ENCODE measurements around the gene PHB1.
"Not testable (repeated sequence)": the region's sequence is repeated elsewhere in the genome, so short reads cannot be mapped to it uniquely, and the experiment has no call there.

The PHB1 gene

GRCh38 chr17:49434821-49435670 is 20.4 kb upstream of the PHB1 start:
- no peak for TF ChIP-seq POLR2A (IDR thresholded peaks at IDR 0.05; ENCODE audit: low read depth, low read length)
- DNase-seq (ENCODE audit: insufficient read length, low spot score) (peak; percentile 89), FAIRE-seq (no peak)

- no peak for TF ChIP-seq POLR2A (IDR thresholded peaks at IDR 0.05; ENCODE audit: low read depth, low read length)
- no peak for DNase-seq (ENCODE audit: insufficient read length, low spot score)
- no peak for FAIRE-seq
These were observed 18.5 kb upstream of the PHB1 start for GRCh38 chr17:49433000-49433694.

GRCh38 chr17:49431743-49432142 is 17.1 kb upstream of the PHB1 start:
- DNase-seq (ENCODE audit: insufficient read length, low spot score) (no peak), FAIRE-seq (no peak)
- no peak for TF ChIP-seq POLR2A (IDR thresholded peaks at IDR 0.05; ENCODE audit: low read depth, low read length)

- FAIRE-seq = no peak
- DNase-seq (ENCODE audit: insufficient read length, low spot score) = no peak
- no peak for TF ChIP-seq POLR2A (IDR thresholded peaks at IDR 0.05; ENCODE audit: low read depth, low read length)
These were observed 10.3 kb upstream of the PHB1 start for GRCh38 chr17:49425004-49425286.

- not testable (repeated sequence) for FAIRE-seq
These were observed 9.8 kb upstream of the PHB1 start for GRCh38 chr17:49424276-49425003.

GRCh38 chr17:49422714-49423113 is 8.0 kb upstream of the PHB1 start:
- DNase-seq (ENCODE audit: insufficient read length, low spot score) (no peak), FAIRE-seq (no peak)
- TF ChIP-seq POLR2A (IDR thresholded peaks at IDR 0.05; ENCODE audit: low read depth, low read length) = no peak

More at GRCh38 chr17:49424276-49425003, 9.8 kb upstream of the PHB1 start:
- not testable (repeated sequence) for DNase-seq (ENCODE audit: insufficient read length, low spot score)

GRCh38 chr17:49419761-49420160 is 5.1 kb upstream of the PHB1 start:
- DNase-seq (ENCODE audit: insufficient read length, low spot score); FAIRE-seq: not testable (repeated sequence)

- not testable (repeated sequence) for FAIRE-seq; DNase-seq (ENCODE audit: insufficient read length, low spot score)
These were observed 4.4 kb upstream of the PHB1 start for GRCh38 chr17:49418754-49419740.

- DNase-seq (ENCODE audit: insufficient read length, low spot score) (no peak), FAIRE-seq (no peak)
- no peak for TF ChIP-seq POLR2A (IDR thresholded peaks at IDR 0.05; ENCODE audit: low read depth, low read length)
These were observed 436 bp downstream of the PHB1 start for GRCh38 chr17:49414271-49414621.

GRCh38 chr17:49409066-49409465 is 5.6 kb downstream of the PHB1 start:
- no peak for FAIRE-seq
- no peak for TF ChIP-seq POLR2A (IDR thresholded peaks at IDR 0.05; ENCODE audit: low read depth, low read length)
- no peak for DNase-seq (ENCODE audit: insufficient read length, low spot score)

- DNase-seq (ENCODE audit: insufficient read length, low spot score) (peak; percentile 65), FAIRE-seq (no peak)
These were observed 6.6 kb downstream of the PHB1 start for GRCh38 chr17:49407981-49408501.

GRCh38 chr17:49407086-49407485 is 7.6 kb downstream of the PHB1 start:
- DNase-seq (ENCODE audit: insufficient read length, low spot score) (no peak), FAIRE-seq (no peak)
- no peak for TF ChIP-seq POLR2A (IDR thresholded peaks at IDR 0.05; ENCODE audit: low read depth, low read length)

More at GRCh38 chr17:49407981-49408501, 6.6 kb downstream of the PHB1 start:
- TF ChIP-seq POLR2A (IDR thresholded peaks at IDR 0.05; ENCODE audit: low read depth, low read length) = no peak

- TF ChIP-seq POLR2A (IDR thresholded peaks at IDR 0.05; ENCODE audit: low read depth, low read length) = no peak
These were observed 8.1 kb downstream of the PHB1 start for GRCh38 chr17:49406421-49407061.

More at GRCh38 chr17:49406421-49407061, 8.1 kb downstream of the PHB1 start:
- no peak for FAIRE-seq
- DNase-seq (ENCODE audit: insufficient read length, low spot score) = no peak

All from H54 (cell line).